HG03469 (cell line): ENCODE data around the gene ARHGEF39.

Experiments used
- ATAC-seq: cut with Tn5 transposase; IDR thresholded peaks from one replicate; pipeline ENCODE4 v1.9.1; 2021; ENCODE audit warnings: mild to moderate bottlenecking, moderate library complexity, moderate number of reproducible peaks; ENCODE audit not compliant: unreplicated experiment

The ARHGEF39 gene, protein sequence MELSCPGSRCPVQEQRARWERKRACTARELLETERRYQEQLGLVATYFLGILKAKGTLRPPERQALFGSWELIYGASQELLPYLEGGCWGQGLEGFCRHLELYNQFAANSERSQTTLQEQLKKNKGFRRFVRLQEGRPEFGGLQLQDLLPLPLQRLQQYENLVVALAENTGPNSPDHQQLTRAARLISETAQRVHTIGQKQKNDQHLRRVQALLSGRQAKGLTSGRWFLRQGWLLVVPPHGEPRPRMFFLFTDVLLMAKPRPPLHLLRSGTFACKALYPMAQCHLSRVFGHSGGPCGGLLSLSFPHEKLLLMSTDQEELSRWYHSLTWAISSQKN

GRCh38 chr9:35664531-35665470 is at the start of gene ARHGEF39:
Gene ARHGEF39, minus strand, starts transcription at chr9:35665195. Its CDS starts 26 bp downstream, at chr9:35665169.
- ATAC-seq, result peak; percentile 34

DNA sequence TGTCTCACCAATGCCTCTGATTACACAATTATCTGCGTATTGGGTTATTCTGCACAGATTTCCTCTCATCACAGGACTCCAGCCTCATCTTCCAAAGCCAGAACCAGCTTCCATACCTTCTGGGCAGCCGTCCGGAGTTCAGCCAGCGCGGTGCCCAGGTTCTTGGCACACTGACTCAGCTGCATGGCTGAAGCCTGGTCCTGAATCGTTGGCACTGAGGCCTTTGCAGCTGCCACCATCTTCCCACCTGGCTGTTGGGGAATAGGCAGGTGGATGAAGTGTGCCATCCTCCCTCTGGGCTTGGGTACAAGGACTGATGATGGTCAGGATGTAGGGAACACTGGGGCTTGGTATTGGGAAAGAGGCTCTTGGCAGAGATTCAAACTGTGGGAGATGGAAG is 49.1 kb upstream of the ARHGEF39 start:
- no peak for ATAC-seq

DNA sequence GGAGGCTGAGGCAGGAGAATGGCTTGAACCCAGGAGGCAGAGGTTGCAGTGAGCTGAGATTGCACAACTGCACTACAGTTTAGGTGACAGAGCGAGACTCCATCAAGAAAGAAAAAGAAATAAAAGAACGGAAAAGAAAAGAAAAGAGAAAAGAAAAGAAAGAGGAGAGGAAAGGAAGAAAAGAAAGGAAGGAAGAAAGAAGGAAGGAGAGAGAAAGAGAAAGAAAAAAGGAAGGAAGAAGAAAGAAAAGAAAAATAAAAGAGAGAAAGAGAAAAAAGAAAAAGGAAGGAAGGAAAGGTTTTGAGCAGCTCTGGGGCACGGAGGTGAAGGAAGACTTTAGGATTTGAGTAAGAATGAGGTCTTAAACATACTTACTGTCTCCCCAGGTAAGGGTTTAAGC is 48.6 kb upstream of the ARHGEF39 start:
- no peak for ATAC-seq

DNA sequence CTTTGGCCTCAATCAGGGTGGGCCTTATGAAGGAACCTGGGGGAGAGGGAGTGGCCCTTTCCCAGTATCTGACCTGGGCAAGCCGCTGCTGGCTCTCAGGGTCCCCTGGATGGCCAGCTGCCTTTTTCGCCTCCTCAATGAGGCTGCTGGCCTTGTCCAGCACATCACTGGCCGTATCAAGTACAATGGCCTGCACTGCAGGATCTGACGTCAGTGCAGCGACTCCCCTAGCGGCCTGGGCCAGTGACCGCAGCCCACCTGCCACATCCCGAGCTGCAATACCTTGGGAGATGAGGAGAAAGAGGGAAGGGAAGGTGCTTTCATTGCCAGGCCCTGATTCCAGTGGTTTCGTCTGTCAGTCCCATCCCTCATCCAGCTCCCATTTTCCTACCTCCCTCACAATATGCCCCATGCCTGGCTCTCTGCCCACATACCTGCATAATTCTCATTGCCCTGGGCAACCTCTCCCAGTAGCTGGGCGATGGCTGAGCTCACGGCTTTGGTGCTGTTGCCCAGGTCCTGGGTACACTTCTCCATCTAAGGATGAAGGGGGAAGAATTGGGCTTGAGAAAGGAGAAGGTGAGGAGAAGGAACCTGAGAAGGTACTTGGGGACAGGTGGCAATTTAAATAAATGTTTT is 47.9 kb upstream of the ARHGEF39 start:
- no peak for ATAC-seq

- ATAC-seq, result no peak
Observed at GRCh38 chr9:35711501-35712428, 46.8 kb upstream of the ARHGEF39 start.

GRCh38 chr9:35710818-35711500 is 46.0 kb upstream of the ARHGEF39 start:
- no peak for ATAC-seq

DNA sequence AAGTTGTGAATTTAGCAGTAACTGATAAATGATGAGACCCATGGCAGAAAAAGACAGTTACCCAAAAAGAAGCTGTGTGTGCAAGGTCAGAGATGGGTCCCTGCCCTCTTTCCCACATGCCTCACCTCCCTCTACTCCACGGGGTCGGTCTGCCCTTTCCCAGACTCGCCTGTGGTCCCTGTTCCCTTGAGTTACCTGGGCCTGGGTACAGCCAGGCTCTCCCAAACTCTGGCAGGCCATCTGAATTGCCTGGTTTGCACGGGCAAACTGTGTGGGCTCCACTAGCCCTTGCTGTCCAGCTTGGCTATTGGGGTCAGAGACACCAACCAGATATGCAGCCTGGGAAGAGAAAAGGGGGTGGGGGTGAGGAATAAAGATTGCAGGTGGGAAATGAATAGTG is 43.2 kb upstream of the ARHGEF39 start:
- no peak for ATAC-seq

DNA sequence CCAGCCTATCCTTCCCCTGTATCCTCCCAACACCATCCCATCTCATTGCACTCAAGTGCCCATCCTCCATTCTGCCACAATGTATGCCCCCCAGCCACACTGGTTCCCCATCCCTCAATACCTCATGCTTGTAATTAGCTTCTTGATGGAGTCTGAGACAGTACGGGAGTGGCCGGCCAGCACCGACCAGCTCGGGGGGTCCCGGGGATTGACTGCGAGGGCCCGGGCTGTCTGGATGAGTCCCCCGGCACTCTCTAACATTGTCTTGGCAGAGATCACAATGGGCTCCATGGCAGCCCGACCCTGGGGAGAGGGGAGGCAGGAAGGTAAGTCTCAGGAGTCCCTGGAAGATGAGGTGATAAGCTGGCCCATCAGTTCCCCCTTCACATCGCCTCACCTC is 42.0 kb upstream of the ARHGEF39 start:
- ATAC-seq, result no peak

GRCh38 chr9:35705836-35706430 is 40.9 kb upstream of the ARHGEF39 start:
- no peak for ATAC-seq

DNA sequence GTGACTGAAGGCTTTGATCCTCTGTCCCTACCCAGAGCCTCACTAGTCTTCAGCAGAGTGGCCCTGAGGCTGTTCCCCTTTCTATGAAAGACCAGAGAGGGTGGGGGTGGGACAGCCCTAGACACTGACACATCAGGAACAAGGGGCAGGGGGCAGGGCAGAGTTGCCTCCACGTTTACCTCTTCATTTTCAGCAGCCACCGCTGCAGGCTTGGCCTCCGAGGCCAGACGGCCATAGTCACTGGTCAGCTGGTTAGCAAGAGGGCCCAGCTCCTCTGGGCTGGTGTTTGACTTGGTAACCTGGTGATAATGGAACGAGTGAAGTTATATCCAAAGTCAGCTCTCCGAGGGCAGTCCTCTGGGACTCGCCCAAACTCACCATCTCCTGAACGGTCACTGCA is 40.4 kb upstream of the ARHGEF39 start:
- ATAC-seq, result no peak

- ATAC-seq, result no peak
Observed at GRCh38 chr9:35703906-35704672, 39.1 kb upstream of the ARHGEF39 start.

DNA sequence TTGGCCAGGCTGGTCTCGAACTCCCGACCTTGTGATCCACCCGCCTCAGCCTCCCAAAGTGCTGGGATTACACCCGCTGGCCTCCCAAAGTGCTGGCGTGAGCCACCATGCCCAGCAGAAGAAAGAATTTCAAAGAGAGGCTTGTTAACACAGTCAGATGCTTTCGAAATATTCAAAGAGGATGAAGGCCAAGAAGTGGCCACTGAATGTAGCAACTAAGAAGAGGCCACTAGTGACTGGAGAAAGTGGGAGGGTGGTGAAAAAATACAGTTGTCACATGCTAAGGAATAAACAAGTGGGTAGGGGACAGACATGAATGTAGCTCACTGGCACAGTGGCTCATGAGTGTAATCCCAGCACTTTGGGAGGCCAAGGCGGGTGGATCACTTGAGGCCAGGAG is 37.7 kb upstream of the ARHGEF39 start:
- ATAC-seq, result no peak

GRCh38 chr9:35700942-35701341 is 35.9 kb upstream of the ARHGEF39 start:
- no peak for ATAC-seq

GRCh38 chr9:35700031-35700430 is 35.0 kb upstream of the ARHGEF39 start:
- no peak for ATAC-seq

DNA sequence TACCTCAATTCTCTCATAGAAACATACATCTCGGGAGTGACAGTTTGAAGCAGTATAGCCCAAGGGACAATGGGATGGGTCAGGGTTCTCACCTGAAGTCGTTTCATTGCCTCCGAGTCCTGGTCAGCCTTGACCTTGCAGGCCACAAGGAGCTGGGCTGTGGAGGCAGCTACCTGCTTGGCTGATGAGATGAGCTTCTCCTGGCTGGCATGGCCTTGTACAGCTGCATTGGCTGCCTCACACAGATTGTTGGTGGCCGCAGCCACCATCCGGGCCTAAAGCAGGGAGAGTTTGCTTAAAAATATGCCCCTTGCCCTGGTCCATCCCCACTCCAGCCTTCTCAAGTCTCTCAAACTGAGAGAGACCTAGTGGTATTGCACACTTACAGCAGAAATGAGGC is 33.2 kb upstream of the ARHGEF39 start:
- no peak for ATAC-seq

GRCh38 chr9:35697486-35697885 is 32.5 kb upstream of the ARHGEF39 start:
- ATAC-seq, result no peak

DNA sequence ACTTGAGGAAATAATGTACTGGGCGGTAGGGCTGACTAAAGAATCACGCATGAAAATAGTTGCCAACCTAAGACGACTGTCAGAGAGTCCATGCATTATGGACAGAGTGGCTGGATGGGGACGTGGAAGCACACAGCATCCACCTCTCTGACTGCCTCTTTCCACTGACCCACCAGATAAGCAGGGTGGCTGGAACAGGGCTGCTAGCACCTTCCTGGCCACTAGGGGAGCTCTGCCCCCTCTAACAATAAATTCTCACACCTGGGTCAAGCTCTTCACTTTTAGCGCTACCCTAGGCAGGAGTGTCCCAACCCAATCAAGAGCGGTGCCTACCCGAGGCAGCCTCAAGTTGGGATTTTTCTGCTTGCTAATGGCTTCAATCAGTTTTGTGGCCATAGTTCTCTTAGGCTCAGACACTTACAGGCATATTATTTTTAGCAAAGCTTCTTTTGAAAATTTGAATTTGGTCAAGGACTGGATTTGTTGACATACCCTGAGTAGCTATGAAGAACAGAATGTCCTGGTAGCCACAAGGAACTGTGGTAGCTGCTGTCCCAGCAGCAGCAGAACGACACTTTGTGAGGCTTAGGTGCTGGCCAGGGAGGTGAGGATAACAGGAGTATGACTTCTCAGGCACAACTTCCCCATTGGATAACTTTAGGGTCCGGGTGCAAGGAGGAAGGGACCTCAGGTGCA is 31.7 kb upstream of the ARHGEF39 start:
- no peak for ATAC-seq

GRCh38 chr9:35695943-35696401 is 31.0 kb upstream of the ARHGEF39 start:
- no peak for ATAC-seq
